EH (cell line): Measurements from ENCODE around the gene PDXDC1.
"Not testable (repeated sequence)": the region's sequence is repeated elsewhere in the genome, so short reads cannot be mapped to it uniquely, and the experiment has no call there.

Source experiments
- DNase-seq: peaks from one replicate; pipeline ENCODE4 v3.0.0-alpha.2; 2015; ENCODE audit warnings: low read depth

PDXDC1 gene

GRCh38 chr16:14974656-14975417, at the start of gene PDXDC1:
PDXDC1 (plus strand) TSS chr16:14975026; CDS start chr16:14975200, 174 bp downstream.
- DNase-seq = peak; percentile 96

GRCh38 chr16:14928064-14928714, 46.6 kb upstream of the PDXDC1 start:
- DNase-seq = peak; percentile 6

- not testable (repeated sequence) for DNase-seq
Observed at GRCh38 chr16:14929176-14929575, 45.6 kb upstream of the PDXDC1 start.

GRCh38 chr16:14930246-14930645, 44.6 kb upstream of the PDXDC1 start:
- DNase-seq = not testable (repeated sequence)

GRCh38 chr16:14930971-14931370, 43.9 kb upstream of the PDXDC1 start:
- DNase-seq = not testable (repeated sequence)

- not testable (repeated sequence) for DNase-seq
Observed at GRCh38 chr16:14932581-14933375, 42.0 kb upstream of the PDXDC1 start.

- not testable (repeated sequence) for DNase-seq
Observed at GRCh38 chr16:14937143-14937542, 37.7 kb upstream of the PDXDC1 start, which contains the start of gene NPIPA1. NPIPA1 (plus strand) TSS chr16:14937443; CDS start chr16:14937443, 0 bp downstream.

GRCh38 chr16:14937994-14938393, 36.8 kb upstream of the PDXDC1 start:
- DNase-seq = not testable (repeated sequence)

- not testable (repeated sequence) for DNase-seq
Observed at GRCh38 chr16:14942686-14943085, 32.1 kb upstream of the PDXDC1 start.

GRCh38 chr16:14955546-14956231, 19.1 kb upstream of the PDXDC1 start:
- no peak for DNase-seq

- DNase-seq = no peak
Observed at GRCh38 chr16:14957576-14958322, 17.1 kb upstream of the PDXDC1 start.

GRCh38 chr16:14958323-14958600, 16.6 kb upstream of the PDXDC1 start:
- no peak for DNase-seq

- peak; percentile 76 for DNase-seq
Observed at GRCh38 chr16:14958970-14959369, 15.9 kb upstream of the PDXDC1 start.

GRCh38 chr16:14961405-14962186, 13.2 kb upstream of the PDXDC1 start:
- no peak for DNase-seq

GRCh38 chr16:14963281-14964173, 11.3 kb upstream of the PDXDC1 start:
- DNase-seq = no peak

GRCh38 chr16:14965328-14965727, 9.5 kb upstream of the PDXDC1 start:
- DNase-seq = no peak

GRCh38 chr16:14969795-14970194, 5.0 kb upstream of the PDXDC1 start:
- not testable (repeated sequence) for DNase-seq

GRCh38 chr16:14971621-14972228, 3.1 kb upstream of the PDXDC1 start:
- DNase-seq = not testable (repeated sequence)

- not testable (repeated sequence) for DNase-seq
Observed at GRCh38 chr16:14973785-14974322, 972 bp upstream of the PDXDC1 start.
